Bronchial epithelial cell (primary cell): ENCODE measurements around the gene RAVER2. TPM values are rescaled to one million over a fixed set of nuclear protein-coding genes. Genes with fewer than 3 reads are reported as not detected.
"Not testable (repeated sequence)": the region's sequence is repeated elsewhere in the genome, so short reads cannot be mapped to it uniquely, and the experiment has no call there.

Source experiments
- DNase-seq: peaks from one replicate; pipeline ENCODE4 v3.0.0-alpha.2; 2010; ENCODE audit warnings: low read depth
- FAIRE-seq: peaks from 2 replicates; lab custom pipeline; 2011; peaks lifted over from hg19 to GRCh38; lab: Jason Lieb, UNC
- H3K27me3 ChIP-seq: 2 replicates; pipeline ENCODE4 v1.5.1; 2011; ENCODE audit warnings: low read length; ENCODE audit not compliant: control insufficient read depth, insufficient read depth
- H3K36me3 ChIP-seq: 2 replicates; pipeline ENCODE4 v1.5.1; 2011; ENCODE audit warnings: low read length; ENCODE audit not compliant: control insufficient read depth, insufficient read depth
- H3K4me3 ChIP-seq: 2 replicates; pipeline ENCODE4 v1.5.1; 2011; ENCODE audit warnings: mild to moderate bottlenecking, low read depth, low read length, control low read depth
- total RNA-seq: library from RNA; depleted of rRNA; stranded (reverse); fragments of >200 nt; gene quantifications from 2 replicates; pipeline ENCODE4 v1.2.1, GENCODE V29; 2014
- TF ChIP-seq, protein P1 (sequence below): IDR thresholded peaks from 2 replicates; pipeline ENCODE4 v1.5.1; 2011; ENCODE audit warnings: mild to moderate bottlenecking, moderate library complexity, low read length, control low read depth, inconsistent platforms; ENCODE audit not compliant: insufficient read depth, severe bottlenecking

The RAVER2 gene
- total RNA-seq, 1 donor from 2014 or later, result 5.3 TPM

DNA sequence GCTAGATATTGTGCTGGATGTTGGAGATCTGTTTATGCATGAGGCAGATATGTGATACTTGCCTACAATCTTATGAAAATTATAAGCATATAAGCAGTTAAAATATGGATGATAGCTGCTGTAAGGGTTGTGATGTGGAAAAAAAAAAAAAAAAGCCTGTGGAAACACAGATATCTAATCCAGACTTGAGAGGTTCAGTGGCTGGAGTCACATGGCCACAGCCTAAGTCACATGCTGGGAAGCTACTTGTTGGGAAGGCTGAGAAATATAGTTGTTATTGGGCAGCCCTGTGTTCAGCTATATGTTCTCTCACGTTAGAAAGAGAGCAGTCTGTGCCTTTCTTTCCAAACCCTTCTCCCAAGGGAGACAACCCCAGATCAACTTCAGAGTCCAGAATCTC, 15.1 kb downstream of the RAVER2 start:
- TF ChIP-seq, protein P1, sequence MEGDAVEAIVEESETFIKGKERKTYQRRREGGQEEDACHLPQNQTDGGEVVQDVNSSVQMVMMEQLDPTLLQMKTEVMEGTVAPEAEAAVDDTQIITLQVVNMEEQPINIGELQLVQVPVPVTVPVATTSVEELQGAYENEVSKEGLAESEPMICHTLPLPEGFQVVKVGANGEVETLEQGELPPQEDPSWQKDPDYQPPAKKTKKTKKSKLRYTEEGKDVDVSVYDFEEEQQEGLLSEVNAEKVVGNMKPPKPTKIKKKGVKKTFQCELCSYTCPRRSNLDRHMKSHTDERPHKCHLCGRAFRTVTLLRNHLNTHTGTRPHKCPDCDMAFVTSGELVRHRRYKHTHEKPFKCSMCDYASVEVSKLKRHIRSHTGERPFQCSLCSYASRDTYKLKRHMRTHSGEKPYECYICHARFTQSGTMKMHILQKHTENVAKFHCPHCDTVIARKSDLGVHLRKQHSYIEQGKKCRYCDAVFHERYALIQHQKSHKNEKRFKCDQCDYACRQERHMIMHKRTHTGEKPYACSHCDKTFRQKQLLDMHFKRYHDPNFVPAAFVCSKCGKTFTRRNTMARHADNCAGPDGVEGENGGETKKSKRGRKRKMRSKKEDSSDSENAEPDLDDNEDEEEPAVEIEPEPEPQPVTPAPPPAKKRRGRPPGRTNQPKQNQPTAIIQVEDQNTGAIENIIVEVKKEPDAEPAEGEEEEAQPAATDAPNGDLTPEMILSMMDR, result no peak
- FAIRE-seq (no peak), DNase-seq (no peak)
- Histone ChIP-seq H3K4me3 (no peak overlapping the region), H3K27me3 (no peaks in the 10 kb centered on the region), H3K36me3 (no peaks in the 10 kb centered on the region)

DNA sequence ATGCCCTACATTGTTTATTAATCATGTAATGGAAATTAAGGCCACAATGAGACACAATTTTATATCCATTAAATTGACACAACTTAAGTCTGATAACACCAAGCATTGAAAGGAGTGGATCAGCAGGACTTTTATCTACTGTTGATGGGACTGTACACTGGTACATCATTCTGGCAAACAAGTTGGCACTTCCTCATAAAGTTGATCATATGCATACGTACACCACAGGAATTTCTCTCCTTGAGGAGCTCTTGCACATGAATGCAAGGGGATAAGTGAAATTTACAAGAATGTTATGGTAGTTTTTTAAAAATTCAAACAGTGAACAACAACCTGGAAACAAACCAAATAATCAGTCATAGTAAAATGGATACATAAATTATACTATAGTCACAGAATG, 20.1 kb downstream of the RAVER2 start:
- no peak for FAIRE-seq
- no peak for DNase-seq
- Histone ChIP-seq H3K27me3 (no peaks in the 10 kb centered on the region), H3K4me3 (no peak overlapping the region), H3K36me3 (no peaks in the 10 kb centered on the region)
- TF ChIP-seq, protein P1, result no peak

DNA sequence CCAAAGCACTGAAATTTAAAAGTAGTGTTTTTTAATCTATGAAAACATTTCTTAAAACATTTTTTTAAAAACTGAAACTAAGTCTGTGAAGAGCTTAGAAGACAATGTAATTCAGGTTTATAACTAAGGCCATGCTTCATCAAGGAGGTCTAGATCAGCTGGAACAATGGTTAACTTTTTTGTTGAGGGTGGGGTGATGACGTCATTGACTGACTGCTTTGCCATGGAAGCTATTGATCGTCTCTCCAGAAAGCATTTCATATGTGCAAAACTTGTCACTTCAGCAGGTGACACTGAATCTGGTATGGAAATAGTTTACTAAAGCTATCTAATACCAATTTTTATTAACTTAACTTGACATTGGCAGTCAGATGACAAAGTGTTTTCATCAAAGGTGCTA, 21.0 kb downstream of the RAVER2 start:
- TF ChIP-seq, protein P1, result no peak
- no peak for DNase-seq

DNA sequence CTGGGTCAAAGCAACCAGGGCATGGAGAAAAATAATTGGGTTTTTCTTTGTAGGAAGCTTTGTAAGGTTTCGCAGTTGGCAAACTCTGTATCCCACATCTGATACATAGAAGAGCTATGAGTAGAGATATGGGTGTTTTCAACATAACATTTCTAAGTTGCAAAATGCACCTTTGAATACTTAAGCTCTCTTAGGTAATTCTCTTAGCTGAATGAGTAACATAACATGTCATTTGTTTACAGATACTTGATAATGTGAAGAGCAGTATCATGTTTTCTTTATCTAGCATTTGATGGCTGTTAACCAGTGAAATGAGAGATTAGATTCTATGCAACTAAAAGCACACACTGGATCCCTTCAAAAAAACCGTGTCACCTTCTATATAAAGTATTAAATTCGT, 21.6 kb downstream of the RAVER2 start:
- Histone ChIP-seq H3K27me3 (no peaks in the 10 kb centered on the region), H3K36me3 (no peaks in the 10 kb centered on the region), H3K4me3 (no peak overlapping the region)
- DNase-seq (peak; percentile 81), FAIRE-seq (no peak)
- TF ChIP-seq, protein P1, result no peak

More for the DNA sequence above, 21.0 kb downstream of the RAVER2 start:
- Histone ChIP-seq H3K27me3 (no peaks in the 10 kb centered on the region), H3K36me3 (no peaks in the 10 kb centered on the region), H3K4me3 (no peak overlapping the region)
- FAIRE-seq, result no peak

DNA sequence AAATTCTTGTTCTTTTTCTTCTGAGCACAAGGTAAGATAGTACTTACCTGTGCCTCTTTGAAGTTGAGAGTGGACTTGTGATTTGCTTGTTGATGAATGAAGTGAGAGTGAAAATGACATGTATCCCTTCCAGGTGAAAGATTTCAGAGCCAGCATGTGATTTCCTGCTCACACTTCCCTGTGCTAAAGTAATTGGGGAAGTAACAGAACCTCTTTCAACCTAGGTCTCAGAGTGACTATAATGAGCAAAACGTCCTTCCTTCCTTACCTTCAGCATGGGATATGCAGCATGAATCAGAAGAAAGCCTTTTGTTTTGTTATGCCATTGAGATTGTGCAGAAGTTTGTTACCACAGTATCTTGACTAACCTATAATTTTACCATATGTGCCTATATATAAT, 24.6 kb downstream of the RAVER2 start:
- DNase-seq (no peak), FAIRE-seq (no peak)
- no peaks in the 10 kb centered on the region for H3K36me3 ChIP-seq
- no peak overlapping the region for H3K4me3 ChIP-seq
- TF ChIP-seq, protein P1, result no peak
- no peaks in the 10 kb centered on the region for H3K27me3 ChIP-seq

DNA sequence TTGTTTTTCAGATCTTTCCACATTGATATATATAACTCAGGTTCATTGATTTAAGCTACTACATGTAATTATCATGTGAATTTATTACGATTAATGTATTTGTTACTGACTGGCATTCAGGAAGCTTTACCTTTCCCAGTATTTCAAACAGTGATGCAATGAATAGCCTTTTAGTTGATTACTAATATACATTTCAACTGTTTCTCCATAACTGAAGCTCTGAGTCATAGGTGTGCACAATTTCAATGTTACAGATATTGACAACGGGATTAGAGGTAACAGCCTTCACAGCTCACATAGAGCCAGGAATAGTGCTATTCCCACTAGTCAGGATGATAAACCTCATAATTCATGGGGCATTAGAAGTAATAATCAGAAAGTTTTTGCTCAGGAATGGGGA, 25.1 kb downstream of the RAVER2 start:
- no peak for FAIRE-seq

DNA sequence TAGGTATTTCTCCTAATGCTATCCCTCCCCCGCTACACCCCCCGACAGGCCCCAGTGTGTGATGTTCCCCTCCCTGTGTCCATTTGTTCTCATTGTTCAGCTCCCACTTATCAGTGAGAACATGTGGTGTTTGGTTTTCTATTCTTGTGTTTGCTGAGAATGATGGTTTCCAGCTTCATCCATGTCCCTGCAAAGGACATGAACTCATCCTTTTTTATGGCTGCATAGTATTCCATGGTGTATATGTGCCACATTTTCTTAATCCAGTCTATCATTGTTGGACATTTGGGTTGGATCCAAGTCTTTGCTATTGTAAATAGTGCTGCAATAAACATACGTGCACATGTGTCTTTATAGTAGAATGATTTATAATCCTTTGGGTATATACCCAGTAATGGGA, 28.4 kb downstream of the RAVER2 start:
- not testable (repeated sequence) for H3K36me3 ChIP-seq, FAIRE-seq, H3K27me3 ChIP-seq, DNase-seq, H3K4me3 ChIP-seq

More for the DNA sequence above, 25.1 kb downstream of the RAVER2 start:
- Histone ChIP-seq H3K27me3 (no peaks in the 10 kb centered on the region), H3K4me3 (no peak overlapping the region), H3K36me3 (no peaks in the 10 kb centered on the region)
- peak; percentile 65 for DNase-seq
- TF ChIP-seq, protein P1, result no peak
